ENCODE results near the gene NARF. TPM values are rescaled to one million over a fixed set of nuclear protein-coding genes. Genes with fewer than 3 reads are reported as not detected.

NARF gene
- total and polyA plus RNA-seq, 2 donors (not counting 3 experiments of a cell fraction or from before 2014, with no cell fraction given) = 83.4 to 158 TPM

DNA sequence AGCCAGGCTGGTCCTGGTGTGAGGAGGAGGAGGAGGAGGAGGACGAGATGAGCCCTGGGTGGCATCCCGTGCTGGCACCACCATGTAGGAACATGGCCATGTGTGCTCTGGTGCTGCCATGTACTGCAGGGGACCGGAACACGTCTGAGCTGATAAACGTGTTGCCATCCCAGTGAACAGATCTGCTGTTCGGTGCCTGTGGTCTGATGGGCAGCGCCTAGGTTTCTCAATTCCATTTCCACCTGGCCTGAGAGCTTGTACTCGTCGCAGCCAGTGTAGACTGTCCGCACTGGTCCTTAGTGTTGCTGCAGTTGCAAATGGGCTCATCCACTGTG is 32.6 kb downstream of the NARF start:
- H3K4me2 ChIP-seq (ENCODE audit: insufficient read depth, low read length) = no peak overlapping the region
- no peak for TF ChIP-seq GATA2 (IDR thresholded peaks at IDR 0.05; ENCODE audit: insufficient read depth, insufficient read length, low read depth, low read length)
- TF ChIP-seq FOS (IDR thresholded peaks at IDR 0.05; ENCODE audit: borderline replicate concordance, insufficient read depth, low read length) = no peak
- TF ChIP-seq EZH2 (IDR thresholded peaks at IDR 0.05; ENCODE audit: borderline replicate concordance, low read depth, low read length, severe bottlenecking) = no peak
- TF ChIP-seq, protein P1, sequence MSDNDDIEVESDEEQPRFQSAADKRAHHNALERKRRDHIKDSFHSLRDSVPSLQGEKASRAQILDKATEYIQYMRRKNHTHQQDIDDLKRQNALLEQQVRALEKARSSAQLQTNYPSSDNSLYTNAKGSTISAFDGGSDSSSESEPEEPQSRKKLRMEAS (IDR thresholded peaks at IDR 0.05; ENCODE audit: insufficient read depth, insufficient read length) = no peak
- TF ChIP-seq JUN (IDR thresholded peaks at IDR 0.05; ENCODE audit: borderline replicate concordance, insufficient read depth, insufficient read length, low read depth) = no peak
- no peak for TF ChIP-seq MYC (IDR thresholded peaks at IDR 0.05; ENCODE audit: low read depth, low read length)
- no peak for TF ChIP-seq POLR2A (IDR thresholded peaks at IDR 0.05; ENCODE audit: low read depth, low read length)
- TF ChIP-seq CTCF (IDR thresholded peaks at IDR 0.05; ENCODE audit: extremely low read depth in 1 of 2, insufficient read depth in 1 of 2, low read depth in 1 of 2, low read length in 2 of 2) = no peak
- TF ChIP-seq POLR2AphosphoS5 (IDR thresholded peaks at IDR 0.05; ENCODE audit: insufficient read depth, low read depth, low read length) = no peak
- H3K4me1 ChIP-seq (ENCODE audit: control insufficient read depth, extremely low read depth, insufficient read depth, low read length) = no peaks in the 10 kb centered on the region
- dilution Hi-C loops (cut with MboI; ENCODE audit: extremely low pct_ligation_motif_present, low sequenced_read_pairs) (no loop called here), intact Hi-C loops (cut with micrococcal nuclease) (no loop called here)
- no peak overlapping the region for H2AFZ ChIP-seq (ENCODE audit: low read depth, low read length)
- DNase-seq (ENCODE audit: low read depth, low spot score) (no peak), FAIRE-seq (no peak)
- H4K20me1 ChIP-seq (replicated peaks; ENCODE audit: control insufficient read depth, extremely low read depth, insufficient read depth, low read length) = no peaks in the 10 kb centered on the region
- no peaks in the 10 kb centered on the region for H3K79me2 ChIP-seq (ENCODE audit: control insufficient read depth, insufficient read depth, low read length)
- ChIA-PET POLR2A (no interaction called here), CTCF (no interaction called here)
- no peak overlapping the region for H3K4me3 ChIP-seq (replicated peaks in 1 of 3; ENCODE audit: insufficient read depth in 1 of 3, low read depth in 1 of 3, low read length in 3 of 3)
- no peaks in the 10 kb centered on the region for H3K27me3 ChIP-seq (ENCODE audit: control insufficient read depth in 2 of 2, insufficient read depth in 2 of 2, low read length in 2 of 2)
- BruUV-seq (replicated peaks) = no TSS peak
- peaks cover 2 to 15% of the 10 kb centered on the region in 2 experiments for H3K36me3 ChIP-seq (ENCODE audit: control insufficient read depth in 2 of 2, extremely low read depth in 1 of 2, insufficient read depth in 2 of 2, low read length in 2 of 2)
- H3K9me3 ChIP-seq (replicated peaks; ENCODE audit: control insufficient read depth, insufficient read depth, low read length) = no peaks in the 10 kb centered on the region
- no peaks in the 10 kb centered on the region for H3K9me1 ChIP-seq (replicated peaks; ENCODE audit: control insufficient read depth, extremely low read depth, insufficient read depth, low read length)
- no peak overlapping the region for H3K27ac ChIP-seq (ENCODE audit: insufficient read depth, low read depth, low read length)
- no peak overlapping the region for H3K9ac ChIP-seq (replicated peaks; ENCODE audit: extremely low read depth, insufficient read depth, low read length)

All from endothelial cell of umbilical vein (primary cell).